Endothelial cell of umbilical vein (primary cell): ENCODE results near the gene RNF11. TPM values are rescaled to one million over a fixed set of nuclear protein-coding genes. Genes with fewer than 3 reads are reported as not detected.

ENCODE experiments used
- BruUV-seq: library from RNA; stranded (reverse); fragments of 400-500 nt; replicated peaks from 2 replicates; lab custom pipeline; 2021; lab: Mats Ljungman, UMichigan
- CTCF ChIA-PET: fragments of 300-600, 350-600 bp; sonication (Branson Sonifier 250); formaldehyde crosslinking; loops from one replicate; lab custom pipeline; 2021; ENCODE audit warnings: antibody characterized with exemption, inconsistent platforms; lab: Charles Lee
- POLR2A ChIA-PET: fragments of 300-600, 350-600 bp; sonication (Branson Sonifier 250); formaldehyde crosslinking; loops from one replicate; lab custom pipeline; 2021; ENCODE audit warnings: antibody characterized with exemption, inconsistent platforms; lab: Charles Lee
- DNase-seq: peaks from one replicate; pipeline ENCODE4 v3.0.0-alpha.2; 2011; ENCODE audit warnings: low read depth, low spot score
- FAIRE-seq: peaks from 2 replicates; lab custom pipeline; 2011; peaks lifted over from hg19 to GRCh38; lab: Jason Lieb, UNC
- H2AFZ ChIP-seq: 2 replicates; pipeline ENCODE4 v1.6.0; 2012; ENCODE audit warnings: low read depth, low read length, control low read depth, inconsistent platforms
- H3K27ac ChIP-seq: 2 replicates; pipeline ENCODE4 v1.5.1; 2011; ENCODE audit warnings: low read depth, mild to moderate bottlenecking, control low read depth, low read length, moderate library complexity; ENCODE audit not compliant: insufficient read depth
- H3K27me3 ChIP-seq, 2 experiments: 2 replicates each; pipeline versions ENCODE4 v1.6.0 to v1.6.1; 2011; ENCODE audit warnings: low read length in 2 of 2, mixed read lengths in 1 of 2; ENCODE audit not compliant: control insufficient read depth in 2 of 2, insufficient read depth in 2 of 2
- H3K36me3 ChIP-seq, 2 experiments: 2 replicates in 1 of 2; 3 replicates in 1 of 2; pipeline ENCODE4 v1.5.1; 2011; ENCODE audit warnings: low read length in 2 of 2, mild to moderate bottlenecking in 1 of 2, moderate library complexity in 1 of 2; ENCODE audit not compliant: control insufficient read depth in 2 of 2, insufficient read depth in 2 of 2; ENCODE audit errors: extremely low read depth in 1 of 2
- H3K4me1 ChIP-seq: 3 replicates; pipeline ENCODE4 v1.5.1; 2011; ENCODE audit warnings: mild to moderate bottlenecking, low read length; ENCODE audit not compliant: control insufficient read depth, insufficient read depth; ENCODE audit errors: extremely low read depth
- H3K4me2 ChIP-seq: 2 replicates; pipeline ENCODE4 v1.6.1; 2011; ENCODE audit warnings: low read length, control low read depth, mixed read lengths; ENCODE audit not compliant: insufficient read depth
- H3K4me3 ChIP-seq, 3 experiments: fragments of 200-600 bp in 1 of 3; sonication (generic), shearing (Covaris generic) in 1 of 3; replicated peaks in 1 of 3; 2 replicates each; pipeline ENCODE4 v1.5.1; 2011 to 2016; ENCODE audit warnings: control low read depth in 3 of 3, low read length in 3 of 3, mild to moderate bottlenecking in 2 of 3, inconsistent platforms in 1 of 3, low read depth in 1 of 3, moderate library complexity in 1 of 3; ENCODE audit not compliant: insufficient read depth in 1 of 3
- H3K79me2 ChIP-seq: 2 replicates; pipeline ENCODE4 v1.6.0; 2012; ENCODE audit warnings: low read length, inconsistent platforms; ENCODE audit not compliant: control insufficient read depth, insufficient read depth
- H3K9ac ChIP-seq: replicated peaks from 2 replicates; pipeline ENCODE3; 2011; ENCODE audit warnings: low read length, control low read depth; ENCODE audit not compliant: insufficient read depth; ENCODE audit errors: extremely low read depth
- H3K9me1 ChIP-seq: replicated peaks from 3 replicates; pipeline ENCODE4 v1.6.0; 2011; ENCODE audit warnings: mild to moderate bottlenecking, low read length; ENCODE audit not compliant: control insufficient read depth, insufficient read depth; ENCODE audit errors: extremely low read depth
- H3K9me3 ChIP-seq: replicated peaks from 2 replicates; pipeline ENCODE4 v1.5.1; 2012; ENCODE audit warnings: low read length, inconsistent platforms; ENCODE audit not compliant: control insufficient read depth, insufficient read depth
- H4K20me1 ChIP-seq: replicated peaks from 2 replicates; pipeline ENCODE3; 2011; ENCODE audit warnings: mild to moderate bottlenecking, low read length; ENCODE audit not compliant: control insufficient read depth, insufficient read depth; ENCODE audit errors: extremely low read depth
- CTCF ChIP-seq, 2 donors: IDR thresholded peaks; 1 replicate in 1 of 2; 2 replicates in 1 of 2; pipeline ENCODE4 v1.5.1; 2011; ENCODE audit warnings: low read length in 2 of 2, mild to moderate bottlenecking in 2 of 2, moderate library complexity in 2 of 2, control low read depth in 1 of 2, inconsistent platforms in 1 of 2, low read depth in 1 of 2; ENCODE audit not compliant: insufficient read depth in 1 of 2; ENCODE audit errors: extremely low read depth in 1 of 2
- EZH2 ChIP-seq: IDR thresholded peaks from 2 replicates; pipeline ENCODE4 v1.6.1; 2012; ENCODE audit warnings: borderline replicate concordance, low read depth, mild to moderate bottlenecking, moderate library complexity, low read length, inconsistent platforms; ENCODE audit not compliant: severe bottlenecking
- FOS ChIP-seq: IDR thresholded peaks from 2 replicates; pipeline ENCODE4 v1.6.1; 2011; ENCODE audit warnings: mild to moderate bottlenecking, low read length, moderate library complexity, borderline replicate concordance; ENCODE audit not compliant: insufficient read depth
- GATA2 ChIP-seq: IDR thresholded peaks from 2 replicates; pipeline ENCODE4 v1.7.0; 2011; ENCODE audit warnings: low read depth, mild to moderate bottlenecking, moderate library complexity, mixed read lengths, low read length; ENCODE audit not compliant: insufficient read length, insufficient read depth
- JUN ChIP-seq: IDR thresholded peaks from 2 replicates; pipeline ENCODE4 v1.6.1; 2011; ENCODE audit warnings: borderline replicate concordance, low read depth; ENCODE audit not compliant: insufficient read length, insufficient read depth
- POLR2A ChIP-seq: IDR thresholded peaks from 2 replicates; pipeline ENCODE4 v1.6.1; 2012; ENCODE audit warnings: low read depth, mild to moderate bottlenecking, control low read depth, low read length
- POLR2AphosphoS5 ChIP-seq: IDR thresholded peaks from 2 replicates; pipeline ENCODE4 v1.6.1; 2012; ENCODE audit warnings: low read depth, mild to moderate bottlenecking, control low read depth, low read length, moderate library complexity; ENCODE audit not compliant: insufficient read depth
- dilution Hi-C: fragments of 300-500 bp; cut with MboI; formaldehyde crosslinking; loops from one replicate; pipeline ENCODE4 v1.15.0; 2019; ENCODE audit warnings: low sequenced_read_pairs; ENCODE audit not compliant: extremely low pct_ligation_motif_present
- intact Hi-C: fragments of 100-400 bp; cut with micrococcal nuclease; formaldehyde crosslinking; loops from one replicate; pipeline ENCODE4 v1.10.0; 2022
- polyA plus RNA-seq, 4 experiments: library from polyadenylated mRNA; depleted of rRNA in 3 of 4; stranded (reverse) in 3 of 4; unstranded in 1 of 4; fragments of >200 nt; gene quantifications; 2 replicates each; pipeline versions ENCODE4 v1.2.1 to v1.2.3, GENCODE V29; 2011 to 2012; ENCODE audit warnings: missing spikeins in 1 of 4
- total RNA-seq: library from RNA; stranded (reverse); gene quantifications from 2 replicates; pipeline ENCODE4 v1.2.3, GENCODE V29; 2021

RNF11 gene
- total and polyA plus RNA-seq, 2 donors (not counting 3 experiments of a cell fraction or from before 2014, with no cell fraction given), result 75.2 to 82.9 TPM

DNA sequence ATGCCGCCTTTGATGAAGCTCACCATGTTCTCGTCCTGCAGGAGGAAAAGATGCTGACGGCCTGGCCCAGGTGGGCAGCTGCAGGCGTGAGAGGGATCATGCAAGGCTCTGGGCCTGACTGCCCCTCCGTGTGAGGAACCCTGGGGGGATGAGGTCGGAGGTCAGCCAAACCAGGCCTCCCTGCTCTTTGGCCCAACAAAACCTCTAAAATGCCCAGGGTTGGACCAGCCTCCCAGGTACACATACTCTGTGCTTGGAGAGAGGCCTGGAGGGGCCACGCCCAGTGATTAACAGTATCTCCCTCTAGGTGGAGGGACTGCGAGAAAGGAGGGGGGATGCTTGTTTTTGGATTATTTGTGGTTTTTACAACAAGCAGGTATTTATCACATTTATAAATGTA, 73.2 kb downstream of the RNF11 start:
- Histone ChIP-seq H4K20me1 (no peaks in the 10 kb centered on the region), H3K9me3 (no peaks in the 10 kb centered on the region), H3K36me3 (no peaks in the 10 kb centered on the region), H3K27ac (no peak overlapping the region), H3K9ac (no peak overlapping the region), H2AFZ (no peak overlapping the region), H3K9me1 (no peaks in the 10 kb centered on the region), H3K27me3 (no peaks in the 10 kb centered on the region), H3K4me3 (no peak overlapping the region), H3K4me1 (peaks cover 29% of the 10 kb centered on the region), H3K79me2 (no peaks in the 10 kb centered on the region), H3K4me2 (no peak overlapping the region)
- ChIA-PET POLR2A (no interaction called here), CTCF (interaction anchor here (1.6 kb wide), 1 partner anchor 12 kb away, joined by 6 read pairs; no protein-coding TSS in a partner anchor)
- intact Hi-C loops (no loop called here), dilution Hi-C loops (no loop called here)
- DNase-seq (no peak), FAIRE-seq (no peak)
- no TSS peak for BruUV-seq
- TF ChIP-seq FOS, result no peak
- TF ChIP-seq POLR2A, result no peak
- TF ChIP-seq POLR2AphosphoS5, result no peak
- no peak for TF ChIP-seq EZH2
- no peak for TF ChIP-seq CTCF (IDR thresholded peaks at IDR 0.05; ENCODE audit: extremely low read depth in 1 of 2, insufficient read depth in 1 of 2, low read depth in 1 of 2, low read length in 2 of 2)
- no peak for TF ChIP-seq GATA2
- no peak for TF ChIP-seq JUN
